OCI-LY1 (cell line): ENCODE data around the gene MIOX.

Source experiments
- H2AFZ ChIP-seq: fragments of 200-600 bp; sonication (generic), shearing (Covaris generic); 2 replicates; pipeline ENCODE4 v1.6.0; 2014; ENCODE audit warnings: antibody characterized with exemption, mild to moderate bottlenecking, low read length
- H3F3A ChIP-seq: fragments of 200-600 bp; sonication (generic), shearing (Covaris generic); 2 replicates; pipeline ENCODE4 v1.6.0; 2014; ENCODE audit warnings: mild to moderate bottlenecking, antibody characterized with exemption, low read length, moderate library complexity; ENCODE audit not compliant: insufficient read depth
- H3K27ac ChIP-seq: fragments of 200-600 bp; sonication (generic); 2 replicates; pipeline ENCODE4 v1.5.1; 2014; ENCODE audit warnings: low read length, mixed run types, mild to moderate bottlenecking, low read depth; ENCODE audit not compliant: poor library complexity, severe bottlenecking
- H3K27me3 ChIP-seq: fragments of 200-600 bp; sonication (generic); 2 replicates; pipeline ENCODE4 v1.6.0; 2014; ENCODE audit warnings: antibody characterized with exemption, mild to moderate bottlenecking, low read length, moderate library complexity; ENCODE audit not compliant: insufficient read depth
- H3K36me3 ChIP-seq: fragments of 200-600 bp; sonication (generic); 2 replicates; pipeline ENCODE4 v1.6.1; 2014; ENCODE audit warnings: mild to moderate bottlenecking, antibody characterized with exemption, low read length, moderate library complexity, mixed read lengths; ENCODE audit not compliant: insufficient read depth
- H3K4me1 ChIP-seq: fragments of 200-600 bp; sonication (generic); 2 replicates; pipeline ENCODE4 v1.5.1; 2014; ENCODE audit warnings: mild to moderate bottlenecking, low read length, moderate library complexity; ENCODE audit not compliant: insufficient read depth, severe bottlenecking
- H3K4me2 ChIP-seq: fragments of 200-600 bp; sonication (generic), shearing (Covaris generic); 2 replicates; pipeline ENCODE4 v1.6.1; 2014; ENCODE audit warnings: low read length
- H3K4me3 ChIP-seq: fragments of 200-600 bp; sonication (generic); 2 replicates; pipeline ENCODE4 v1.5.1; 2014; ENCODE audit warnings: low read length, low read depth, mild to moderate bottlenecking, mixed read lengths; ENCODE audit not compliant: poor library complexity, severe bottlenecking
- H3K79me2 ChIP-seq: fragments of 200-600 bp; shearing (Covaris generic); 2 replicates; pipeline ENCODE4 v1.6.1; 2016; ENCODE audit warnings: mixed run types, low read length, mixed read lengths; ENCODE audit not compliant: insufficient read depth
- H3K9ac ChIP-seq: fragments of 200-600 bp; sonication (generic), shearing (Covaris generic); 2 replicates; pipeline ENCODE4 v1.6.1; 2014; ENCODE audit warnings: mild to moderate bottlenecking, low read length, mixed read lengths
- H3K9me2 ChIP-seq: fragments of 200-600 bp; sonication (generic), shearing (Covaris generic); 2 replicates; pipeline ENCODE4 v1.6.1; 2014; ENCODE audit warnings: low read depth, mild to moderate bottlenecking, low read length, mixed read lengths
- H3K9me3 ChIP-seq: fragments of 200-600 bp; shearing (Covaris generic); 2 replicates; pipeline ENCODE4 v1.6.1; 2014; ENCODE audit warnings: low read length, mixed read lengths
- H4K20me1 ChIP-seq: fragments of 200-600 bp; sonication (generic), shearing (Covaris generic); 2 replicates; pipeline ENCODE4 v1.6.0; 2016; ENCODE audit warnings: mild to moderate bottlenecking, low read length; ENCODE audit not compliant: insufficient read depth
- CTCF ChIP-seq: fragments of 200-600 bp; sonication (generic), shearing (Covaris generic); IDR thresholded peaks from 2 replicates; pipeline ENCODE4 v1.5.1; 2017; ENCODE audit warnings: mild to moderate bottlenecking, antibody characterized with exemption, low read length, moderate library complexity, mixed read lengths
- EZH2 ChIP-seq: fragments of 200-600 bp; sonication (generic), shearing (Covaris generic); IDR thresholded peaks from 2 replicates; pipeline ENCODE4 v1.8.0; 2017; ENCODE audit warnings: borderline replicate concordance, mixed run types, mild to moderate bottlenecking, antibody characterized with exemption, low read length, moderate library complexity, mixed read lengths

The MIOX gene

GRCh38 chr22:50454556-50455075, 32.0 kb upstream of the MIOX start:
- no peaks in the 10 kb centered on the region for H3K27me3 ChIP-seq
- 0 out of 2 replicates have a peak, but pooled peaks cover 4% of the 10 kb centered on the region for H3F3A ChIP-seq
- no peak overlapping the region for H3K4me2 ChIP-seq
- TF ChIP-seq CTCF, result no peak
- TF ChIP-seq EZH2, result no peak
- H3K4me3 ChIP-seq, result no peak overlapping the region
- peaks cover 89% of the 10 kb centered on the region for H3K36me3 ChIP-seq
- H3K4me1 ChIP-seq, result peaks cover 20% of the 10 kb centered on the region
- H3K9me3 ChIP-seq, result no peaks in the 10 kb centered on the region
- no peak overlapping the region for H3K9ac ChIP-seq
- no peaks in the 10 kb centered on the region for H3K79me2 ChIP-seq
- H3K27ac ChIP-seq, result no peak overlapping the region
- H4K20me1 ChIP-seq, result no peaks in the 10 kb centered on the region
- H2AFZ ChIP-seq, result no peak overlapping the region
- no peaks in the 10 kb centered on the region for H3K9me2 ChIP-seq

GRCh38 chr22:50455201-50455600, 31.5 kb upstream of the MIOX start:
- no peak overlapping the region for H3K4me2 ChIP-seq
- no peak for TF ChIP-seq CTCF
- no peak for TF ChIP-seq EZH2
- peaks cover 95% of the 10 kb centered on the region for H3K36me3 ChIP-seq
- no peak overlapping the region for H3K27ac ChIP-seq
- no peaks in the 10 kb centered on the region for H3K9me3 ChIP-seq
- 0 out of 2 replicates have a peak, but pooled peaks cover 4% of the 10 kb centered on the region for H3F3A ChIP-seq
- no peaks in the 10 kb centered on the region for H4K20me1 ChIP-seq
- H3K79me2 ChIP-seq, result no peaks in the 10 kb centered on the region
- no peaks in the 10 kb centered on the region for H3K9me2 ChIP-seq
- H3K4me1 ChIP-seq, result peaks cover 14% of the 10 kb centered on the region
- H3K27me3 ChIP-seq, result no peaks in the 10 kb centered on the region
- H3K4me3 ChIP-seq, result no peak overlapping the region
- no peak overlapping the region for H2AFZ ChIP-seq
- no peak overlapping the region for H3K9ac ChIP-seq

- Histone ChIP-seq H2AFZ (no peak overlapping the region), H3K9me2 (no peaks in the 10 kb centered on the region), H3K27ac (no peak overlapping the region), H3K27me3 (no peaks in the 10 kb centered on the region), H3K9ac (no peak overlapping the region), H3K4me2 (no peak overlapping the region), H3K4me3 (no peak overlapping the region), H3K4me1 (peaks cover 7% of the 10 kb centered on the region), H3K9me3 (no peaks in the 10 kb centered on the region), H3K79me2 (no peaks in the 10 kb centered on the region), H3F3A (no peaks in the 10 kb centered on the region), H4K20me1 (no peaks in the 10 kb centered on the region), H3K36me3 (peaks cover 95% of the 10 kb centered on the region)
- TF ChIP-seq EZH2 (no peak), CTCF (no peak)
These were observed 30.6 kb upstream of the MIOX start for GRCh38 chr22:50456026-50456425.
